WI38 (cell line): ENCODE data around the gene SLC4A3.

Experiments used
- H3K4me3 ChIP-seq: 2 replicates; pipeline ENCODE4 v1.5.1; 2011; ENCODE audit warnings: low read depth, mild to moderate bottlenecking, control low read depth, low read length
- CTCF ChIP-seq: IDR thresholded peaks from 2 replicates; pipeline ENCODE4 v1.5.1; 2012; ENCODE audit warnings: low read depth, mild to moderate bottlenecking, control low read depth, low read length

Gene SLC4A3

GRCh38 chr2:219658196-219658846, 30.9 kb downstream of the SLC4A3 start:
- no peak for TF ChIP-seq CTCF
- H3K4me3 ChIP-seq, result no peak overlapping the region

- no peak for TF ChIP-seq CTCF
Measured at GRCh38 chr2:219658874-219659273, 31.4 kb downstream of the SLC4A3 start.

GRCh38 chr2:219661197-219661954, 33.9 kb downstream of the SLC4A3 start:
- no peak overlapping the region for H3K4me3 ChIP-seq
- TF ChIP-seq CTCF, result no peak

More at GRCh38 chr2:219658874-219659273, 31.4 kb downstream of the SLC4A3 start:
- H3K4me3 ChIP-seq, result no peak overlapping the region

- no peak for TF ChIP-seq CTCF
Measured at GRCh38 chr2:219661955-219662395, 34.5 kb downstream of the SLC4A3 start.

GRCh38 chr2:219662566-219662965, 35.1 kb downstream of the SLC4A3 start:
- H3K4me3 ChIP-seq, result no peak overlapping the region
- no peak for TF ChIP-seq CTCF

More at GRCh38 chr2:219661955-219662395, 34.5 kb downstream of the SLC4A3 start:
- no peak overlapping the region for H3K4me3 ChIP-seq

- no peak overlapping the region for H3K4me3 ChIP-seq
- no peak for TF ChIP-seq CTCF
Measured at GRCh38 chr2:219663116-219663762, 35.8 kb downstream of the SLC4A3 start.

GRCh38 chr2:219664041-219664440, 36.6 kb downstream of the SLC4A3 start:
- no peak for TF ChIP-seq CTCF
- no peak overlapping the region for H3K4me3 ChIP-seq
